Measurements from ENCODE around the gene NMBR.

DNA sequence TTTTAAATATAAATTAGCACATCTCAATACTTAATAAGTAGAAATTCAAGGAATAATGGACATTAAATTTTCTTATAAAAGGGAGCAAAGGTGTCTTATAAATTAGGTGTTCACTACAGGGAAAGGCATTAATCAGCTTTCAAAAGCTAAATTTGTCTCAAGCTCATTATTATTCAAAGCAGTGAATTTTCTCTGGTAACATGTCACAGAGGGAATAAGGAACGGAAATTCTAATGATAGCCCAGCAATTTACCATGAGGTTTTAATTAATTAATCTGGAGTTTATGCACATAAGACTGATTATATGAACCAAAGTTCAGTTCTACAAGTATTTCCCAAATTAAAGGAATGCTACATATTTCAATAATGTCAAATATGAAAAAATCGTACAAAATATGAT, 29.6 kb downstream of the NMBR start:
- TF ChIP-seq, protein P1, sequence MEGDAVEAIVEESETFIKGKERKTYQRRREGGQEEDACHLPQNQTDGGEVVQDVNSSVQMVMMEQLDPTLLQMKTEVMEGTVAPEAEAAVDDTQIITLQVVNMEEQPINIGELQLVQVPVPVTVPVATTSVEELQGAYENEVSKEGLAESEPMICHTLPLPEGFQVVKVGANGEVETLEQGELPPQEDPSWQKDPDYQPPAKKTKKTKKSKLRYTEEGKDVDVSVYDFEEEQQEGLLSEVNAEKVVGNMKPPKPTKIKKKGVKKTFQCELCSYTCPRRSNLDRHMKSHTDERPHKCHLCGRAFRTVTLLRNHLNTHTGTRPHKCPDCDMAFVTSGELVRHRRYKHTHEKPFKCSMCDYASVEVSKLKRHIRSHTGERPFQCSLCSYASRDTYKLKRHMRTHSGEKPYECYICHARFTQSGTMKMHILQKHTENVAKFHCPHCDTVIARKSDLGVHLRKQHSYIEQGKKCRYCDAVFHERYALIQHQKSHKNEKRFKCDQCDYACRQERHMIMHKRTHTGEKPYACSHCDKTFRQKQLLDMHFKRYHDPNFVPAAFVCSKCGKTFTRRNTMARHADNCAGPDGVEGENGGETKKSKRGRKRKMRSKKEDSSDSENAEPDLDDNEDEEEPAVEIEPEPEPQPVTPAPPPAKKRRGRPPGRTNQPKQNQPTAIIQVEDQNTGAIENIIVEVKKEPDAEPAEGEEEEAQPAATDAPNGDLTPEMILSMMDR (conservative IDR thresholded peaks at IDR 0.05; ENCODE audit: low read depth, low read length), result no peak
- TF ChIP-seq EZH2 (IDR thresholded peaks at IDR 0.05; ENCODE audit: borderline replicate concordance, low read depth, low read length, poor library complexity, severe bottlenecking), result no peak
